Parathyroid adenoma (tissue), 2 donors: ENCODE data around the gene PLEKHA6.

Experiments used
- H2AFZ ChIP-seq: fragments of 300-600 bp; sonication (generic); one replicate; pipeline ENCODE4 v1.7.0; 2017; ENCODE audit warnings: antibody characterized with exemption, mild to moderate bottlenecking
- H3K27ac ChIP-seq: fragments of 300-600 bp; sonication (generic); one replicate; pipeline ENCODE4 v1.7.0; 2017
- H3K27me3 ChIP-seq: fragments of 300-600 bp; sonication (generic); one replicate; pipeline ENCODE4 v1.7.0; 2017; ENCODE audit warnings: low read length; ENCODE audit not compliant: control insufficient read depth, insufficient read depth
- H3K36me3 ChIP-seq: fragments of 300-600 bp; sonication (generic); one replicate; pipeline ENCODE4 v1.7.0; 2017; ENCODE audit warnings: low read length; ENCODE audit not compliant: control insufficient read depth, insufficient read depth
- H3K4me1 ChIP-seq: fragments of 300-600 bp; sonication (generic); one replicate; pipeline ENCODE4 v1.7.0; 2017; ENCODE audit warnings: control low read depth
- H3K4me2 ChIP-seq: fragments of 300-600 bp; sonication (generic); one replicate; pipeline ENCODE4 v1.7.0; 2017; ENCODE audit warnings: low read length
- H3K4me3 ChIP-seq: fragments of 300-600 bp; sonication (generic); one replicate; pipeline ENCODE4 v1.7.0; 2017; ENCODE audit warnings: low read depth, low read length
- H3K79me2 ChIP-seq: fragments of 300-600 bp; sonication (generic); one replicate; pipeline ENCODE4 v1.7.0; 2017; ENCODE audit warnings: control low read depth
- H3K9ac ChIP-seq: fragments of 300-600 bp; sonication (generic); one replicate; pipeline ENCODE4 v1.7.0; 2017; ENCODE audit warnings: mild to moderate bottlenecking
- H3K9me3 ChIP-seq: fragments of 300-600 bp; sonication (generic); one replicate; pipeline ENCODE4 v1.7.0; 2017; ENCODE audit warnings: low read length; ENCODE audit not compliant: control insufficient read depth
- TF ChIP-seq, protein P1 (sequence below): fragments of 300-600 bp; sonication (generic); IDR thresholded peaks from one replicate; pipeline ENCODE4 v1.7.0; 2017; ENCODE audit warnings: antibody characterized with exemption, mild to moderate bottlenecking
- donor health status: primary hyperparathyroidism.

PLEKHA6 gene

GRCh38 chr1:204340081-204340889 lies 19.4 kb downstream of the PLEKHA6 start:
- Histone ChIP-seq H3K4me3 (no peak overlapping the region), H3K9ac (no peak overlapping the region), H2AFZ (no peak overlapping the region), H3K79me2 (no peaks in the 10 kb centered on the region), H3K4me2 (no peak overlapping the region), H3K4me1 (peaks cover 4% of the 10 kb centered on the region), H3K36me3 (no peaks in the 10 kb centered on the region), H3K27ac (no peak overlapping the region), H3K27me3 (no peaks in the 10 kb centered on the region), H3K9me3 (no peaks in the 10 kb centered on the region)
- TF ChIP-seq, protein P1, sequence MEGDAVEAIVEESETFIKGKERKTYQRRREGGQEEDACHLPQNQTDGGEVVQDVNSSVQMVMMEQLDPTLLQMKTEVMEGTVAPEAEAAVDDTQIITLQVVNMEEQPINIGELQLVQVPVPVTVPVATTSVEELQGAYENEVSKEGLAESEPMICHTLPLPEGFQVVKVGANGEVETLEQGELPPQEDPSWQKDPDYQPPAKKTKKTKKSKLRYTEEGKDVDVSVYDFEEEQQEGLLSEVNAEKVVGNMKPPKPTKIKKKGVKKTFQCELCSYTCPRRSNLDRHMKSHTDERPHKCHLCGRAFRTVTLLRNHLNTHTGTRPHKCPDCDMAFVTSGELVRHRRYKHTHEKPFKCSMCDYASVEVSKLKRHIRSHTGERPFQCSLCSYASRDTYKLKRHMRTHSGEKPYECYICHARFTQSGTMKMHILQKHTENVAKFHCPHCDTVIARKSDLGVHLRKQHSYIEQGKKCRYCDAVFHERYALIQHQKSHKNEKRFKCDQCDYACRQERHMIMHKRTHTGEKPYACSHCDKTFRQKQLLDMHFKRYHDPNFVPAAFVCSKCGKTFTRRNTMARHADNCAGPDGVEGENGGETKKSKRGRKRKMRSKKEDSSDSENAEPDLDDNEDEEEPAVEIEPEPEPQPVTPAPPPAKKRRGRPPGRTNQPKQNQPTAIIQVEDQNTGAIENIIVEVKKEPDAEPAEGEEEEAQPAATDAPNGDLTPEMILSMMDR, result no peak

- no peaks in the 10 kb centered on the region for H3K79me2 ChIP-seq
- H3K27me3 ChIP-seq, result no peaks in the 10 kb centered on the region
- H3K4me1 ChIP-seq, result peaks cover 4% of the 10 kb centered on the region
- H3K4me2 ChIP-seq, result no peak overlapping the region
- H3K9me3 ChIP-seq, result no peaks in the 10 kb centered on the region
- H2AFZ ChIP-seq, result no peak overlapping the region
- no peak overlapping the region for H3K4me3 ChIP-seq
- no peaks in the 10 kb centered on the region for H3K36me3 ChIP-seq
- TF ChIP-seq, protein P1, result no peak
- no peak overlapping the region for H3K9ac ChIP-seq
- H3K27ac ChIP-seq, result no peak overlapping the region
Measured at GRCh38 chr1:204339541-204339940, 20.2 kb downstream of the PLEKHA6 start.

DNA sequence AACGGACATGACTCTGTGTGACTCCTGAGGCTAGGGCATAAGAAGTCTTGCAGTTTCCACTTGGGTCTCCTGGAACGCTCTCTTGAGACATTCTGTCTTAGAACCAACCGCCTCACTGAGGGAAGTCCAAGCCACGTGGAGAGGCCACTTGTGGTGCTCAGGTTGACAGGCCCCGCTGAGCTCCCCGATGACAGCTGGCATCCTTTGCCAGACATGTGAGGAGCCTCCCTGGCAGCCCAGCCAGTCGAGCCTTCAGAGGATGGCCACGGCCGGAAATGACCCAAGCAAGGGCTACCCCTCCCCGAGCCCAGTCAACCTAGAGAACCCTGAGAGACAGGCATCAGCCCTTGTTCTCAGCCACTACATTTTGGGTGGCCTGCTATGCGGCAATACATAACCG lies 20.7 kb downstream of the PLEKHA6 start:
- no peak overlapping the region for H2AFZ ChIP-seq
- H3K9me3 ChIP-seq, result no peaks in the 10 kb centered on the region
- no peak overlapping the region for H3K27ac ChIP-seq
- H3K4me2 ChIP-seq, result no peak overlapping the region
- H3K27me3 ChIP-seq, result no peaks in the 10 kb centered on the region
- no peaks in the 10 kb centered on the region for H3K36me3 ChIP-seq
- peaks cover 1% of the 10 kb centered on the region for H3K4me1 ChIP-seq
- TF ChIP-seq, protein P1, result no peak
- H3K4me3 ChIP-seq, result no peak overlapping the region
- no peak overlapping the region for H3K9ac ChIP-seq
- H3K79me2 ChIP-seq, result no peaks in the 10 kb centered on the region

DNA sequence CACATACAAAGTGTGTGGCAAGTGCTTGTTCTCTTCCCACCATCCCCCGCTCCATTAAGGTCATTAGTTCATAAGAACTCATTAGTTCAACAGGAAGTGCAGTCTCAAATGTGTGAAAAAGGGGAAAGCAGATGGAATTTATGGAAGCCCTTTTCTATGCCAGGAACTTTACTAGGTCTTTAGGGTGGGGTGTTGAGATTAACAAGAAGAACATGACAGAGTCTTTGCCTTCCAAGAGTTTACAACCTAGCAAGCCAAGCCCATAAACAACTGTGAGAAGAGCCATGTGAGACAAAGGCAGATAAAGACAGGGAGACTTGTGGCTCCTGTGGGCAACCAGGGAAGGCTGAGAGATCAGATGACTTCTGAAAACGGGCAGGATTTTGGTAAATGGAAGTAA lies 21.4 kb downstream of the PLEKHA6 start:
- H3K27ac ChIP-seq, result no peak overlapping the region

More for the DNA sequence above, 21.4 kb downstream of the PLEKHA6 start:
- Histone ChIP-seq H2AFZ (no peak overlapping the region), H3K79me2 (no peaks in the 10 kb centered on the region), H3K9me3 (no peaks in the 10 kb centered on the region), H3K27me3 (no peaks in the 10 kb centered on the region), H3K4me2 (no peak overlapping the region), H3K36me3 (no peaks in the 10 kb centered on the region), H3K4me1 (no peaks in the 10 kb centered on the region), H3K4me3 (no peak overlapping the region), H3K9ac (no peak overlapping the region)
- TF ChIP-seq, protein P1, result no peak
